SK-N-SH treated with all-trans-retinoic acid at 6 μM for 48 hours (cell line): ENCODE data around the gene PCDH15.

Experiments
- ATAC-seq: fragments of 200-7000 bp; cut with Tn5 transposase; 3 replicates; pipeline ENCODE4 v1.9.1; 2020; ENCODE audit warnings: mild to moderate bottlenecking, moderate library complexity
- ARNTL ChIP-seq: fragments of 450-650 bp; formaldehyde crosslinking; IDR thresholded peaks from 2 replicates; pipeline ENCODE4 v1.5.0; 2020; ENCODE audit warnings: low read depth, mild to moderate bottlenecking, moderate library complexity, borderline replicate concordance
- CSDC2 ChIP-seq: fragments of 250-450 bp; sonication (Bioruptor Pico); IDR thresholded peaks from 2 replicates; pipeline ENCODE4 v1.5.0; 2020; ENCODE audit warnings: mild to moderate bottlenecking, moderate library complexity
- ESRRG ChIP-seq: fragments of 250-450 bp; sonication (Bioruptor Pico); IDR thresholded peaks from 2 replicates; pipeline ENCODE4 v1.6.1; 2021; ENCODE audit warnings: mild to moderate bottlenecking
- GLIS3 ChIP-seq: fragments of 250-450 bp; sonication (Bioruptor Pico); IDR thresholded peaks from 2 replicates; pipeline ENCODE4 v1.5.0; 2020; ENCODE audit warnings: mild to moderate bottlenecking, moderate library complexity
- OSR1 ChIP-seq: fragments of 250-450 bp; sonication (Bioruptor Pico); IDR thresholded peaks from 2 replicates; pipeline ENCODE4 v1.8.0; 2022; ENCODE audit warnings: moderate library complexity, mild to moderate bottlenecking, inconsistent platforms
- PPARA ChIP-seq: fragments of 250-450 bp; sonication (Bioruptor Pico); IDR thresholded peaks from 2 replicates; pipeline ENCODE4 v1.5.0; 2020; ENCODE audit warnings: mild to moderate bottlenecking, borderline replicate concordance
- RARB ChIP-seq: fragments of 250-450 bp; sonication (Bioruptor Pico); IDR thresholded peaks from 2 replicates; pipeline ENCODE4 v1.8.0; 2021; ENCODE audit warnings: mild to moderate bottlenecking, moderate library complexity
- SNAI2 ChIP-seq: fragments of 250-450 bp; sonication (Bioruptor Pico); IDR thresholded peaks from 2 replicates; pipeline ENCODE4 v1.5.0; 2020; ENCODE audit warnings: mild to moderate bottlenecking, moderate library complexity
- TCF4 ChIP-seq: fragments of 250-450 bp; sonication (Bioruptor Pico); IDR thresholded peaks from 2 replicates; pipeline ENCODE4 v1.8.0; 2021; ENCODE audit warnings: mild to moderate bottlenecking, moderate library complexity, borderline replicate concordance
- TOX ChIP-seq: fragments of 250-450 bp; sonication (Bioruptor Pico); IDR thresholded peaks from 2 replicates; pipeline ENCODE4 v1.8.0; 2021; ENCODE audit warnings: mild to moderate bottlenecking, moderate library complexity, borderline replicate concordance
- ZC3H10 ChIP-seq: fragments of 250-450 bp; sonication (Bioruptor Pico); IDR thresholded peaks from 2 replicates; pipeline ENCODE4 v1.5.1; 2021; ENCODE audit warnings: mild to moderate bottlenecking, moderate library complexity
- ZFP3 ChIP-seq: fragments of 250-450 bp; sonication (Bioruptor Pico); IDR thresholded peaks from 2 replicates; pipeline ENCODE4 v1.5.0; 2020; ENCODE audit warnings: mild to moderate bottlenecking, moderate library complexity
- ZFP30 ChIP-seq: fragments of 450-650 bp; formaldehyde crosslinking; IDR thresholded peaks from 2 replicates; pipeline ENCODE4 v1.5.0; 2022; ENCODE audit warnings: mild to moderate bottlenecking, moderate library complexity
- ZNF565 ChIP-seq: fragments of 450-650 bp; formaldehyde crosslinking; conservative IDR thresholded peaks from 2 replicates; pipeline ENCODE4 v1.5.0; 2020; ENCODE audit warnings: low read depth, mild to moderate bottlenecking, moderate library complexity
- ZNF70 ChIP-seq: fragments of 450-650 bp; formaldehyde crosslinking; IDR thresholded peaks from 2 replicates; pipeline ENCODE4 v1.5.0; 2020; ENCODE audit warnings: mild to moderate bottlenecking, moderate library complexity
- ZNF8 ChIP-seq: fragments of 450-650 bp; formaldehyde crosslinking; IDR thresholded peaks from 2 replicates; pipeline ENCODE4 v1.5.0; 2020; ENCODE audit warnings: mild to moderate bottlenecking, moderate library complexity
- TF ChIP-seq, protein P1 (sequence below): fragments of 250-450 bp; sonication (Bioruptor Pico); IDR thresholded peaks from 2 replicates; pipeline ENCODE4 v1.5.1; 2020; ENCODE audit warnings: low read depth, mild to moderate bottlenecking, moderate library complexity
- TF ChIP-seq, protein P2 (sequence below): fragments of 250-450 bp; sonication (Bioruptor Pico); IDR thresholded peaks from 2 replicates; pipeline ENCODE4 v1.8.0; 2021; ENCODE audit warnings: low read depth, mild to moderate bottlenecking, moderate library complexity, borderline replicate concordance
- TF ChIP-seq, protein P3 (sequence below): fragments of 250-450 bp; sonication (Bioruptor Pico); IDR thresholded peaks from 2 replicates; pipeline ENCODE4 v1.5.1; 2021; ENCODE audit warnings: mild to moderate bottlenecking, moderate library complexity
- TF ChIP-seq, protein P4 (sequence below): fragments of 250-450 bp; sonication (Bioruptor Pico); IDR thresholded peaks from 2 replicates; pipeline ENCODE4 v1.8.0; 2020; ENCODE audit warnings: mild to moderate bottlenecking, moderate library complexity, borderline replicate concordance

The PCDH15 gene

DNA sequence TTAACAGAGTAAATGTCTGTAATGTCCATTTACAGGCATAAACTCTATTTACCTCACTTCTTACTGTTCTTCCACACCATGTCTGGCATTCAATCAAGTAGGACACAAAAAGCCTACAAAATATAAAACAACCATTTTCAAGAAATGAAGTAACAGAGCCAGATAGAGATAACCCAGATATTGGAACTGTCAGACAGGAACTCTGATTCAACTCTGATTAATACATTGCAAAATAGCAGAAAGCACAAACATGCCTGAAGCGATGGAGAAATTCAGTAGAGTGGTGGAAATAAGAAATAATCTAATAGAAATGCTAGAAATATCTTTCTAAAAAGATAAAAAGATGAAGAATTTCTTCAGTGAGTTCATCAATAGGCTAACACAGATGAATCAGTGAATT, 964.4 kb downstream of the PCDH15 start (continued):
- TF ChIP-seq OSR1 (CRISPR knock-in tag) (no peak), RARB (CRISPR knock-in tag) (no peak), SNAI2 (CRISPR knock-in tag) (0 out of 2 replicates have a peak, but pooled peaks have one; percentile 49)

DNA sequence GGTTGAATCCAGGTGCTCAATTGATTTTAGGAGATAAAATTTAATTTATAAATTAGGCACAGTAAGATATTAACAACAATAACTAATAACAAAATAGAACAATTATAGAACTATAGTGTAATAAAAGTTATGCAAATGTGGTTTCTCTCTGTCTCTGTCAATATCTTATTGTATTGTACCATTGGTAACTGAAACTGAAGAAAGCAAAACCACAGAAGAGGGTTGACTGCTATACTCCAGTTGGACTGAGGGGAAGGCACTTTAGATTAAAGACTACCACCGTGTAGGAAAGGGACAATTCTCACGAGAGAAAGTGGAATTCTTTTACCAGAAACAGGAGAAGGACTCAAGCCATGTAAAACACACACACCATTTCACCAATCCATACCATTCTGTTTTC, 967.1 kb downstream of the PCDH15 start:
- no peak for ATAC-seq

DNA sequence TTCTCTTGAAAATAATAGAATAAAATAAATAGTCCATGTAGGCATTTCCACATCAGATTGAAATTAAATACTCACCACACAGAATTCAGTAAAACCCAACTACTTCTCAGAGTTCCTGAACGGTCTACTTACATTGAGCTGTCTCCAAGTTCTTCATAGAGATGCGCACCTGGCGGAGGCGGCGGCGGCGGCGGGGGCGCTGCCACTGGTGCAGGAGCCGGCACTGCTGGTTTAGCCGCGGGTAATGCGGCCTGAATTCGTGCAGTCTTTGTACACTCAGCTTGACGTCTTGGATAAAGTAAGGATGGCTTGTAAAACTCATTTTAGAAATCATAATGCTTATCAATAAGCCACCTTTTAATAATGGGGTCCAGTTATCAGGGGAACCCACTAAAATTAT, 973.8 kb downstream of the PCDH15 start:
- TF ChIP-seq ARNTL: no peak
- no peak for TF ChIP-seq ZFP3 (CRISPR knock-in tag)
- TF ChIP-seq, protein P1, sequence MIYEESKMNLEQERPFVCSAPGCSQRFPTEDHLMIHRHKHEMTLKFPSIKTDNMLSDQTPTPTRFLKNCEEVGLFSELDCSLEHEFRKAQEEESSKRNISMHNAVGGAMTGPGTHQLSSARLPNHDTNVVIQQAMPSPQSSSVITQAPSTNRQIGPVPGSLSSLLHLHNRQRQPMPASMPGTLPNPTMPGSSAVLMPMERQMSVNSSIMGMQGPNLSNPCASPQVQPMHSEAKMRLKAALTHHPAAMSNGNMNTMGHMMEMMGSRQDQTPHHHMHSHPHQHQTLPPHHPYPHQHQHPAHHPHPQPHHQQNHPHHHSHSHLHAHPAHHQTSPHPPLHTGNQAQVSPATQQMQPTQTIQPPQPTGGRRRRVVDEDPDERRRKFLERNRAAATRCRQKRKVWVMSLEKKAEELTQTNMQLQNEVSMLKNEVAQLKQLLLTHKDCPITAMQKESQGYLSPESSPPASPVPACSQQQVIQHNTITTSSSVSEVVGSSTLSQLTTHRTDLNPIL (CRISPR knock-in tag): no peak
- no peak for TF ChIP-seq ZC3H10
- no peak for TF ChIP-seq TOX
- no peak for ATAC-seq

More for the DNA sequence above, 967.1 kb downstream of the PCDH15 start:
- no peak for TF ChIP-seq ZNF8 (CRISPR knock-in tag)
- no peak for TF ChIP-seq TCF4 (CRISPR knock-in tag)
- TF ChIP-seq OSR1 (CRISPR knock-in tag): no peak
- TF ChIP-seq ESRRG (CRISPR knock-in tag): no peak
- TF ChIP-seq GLIS3 (CRISPR knock-in tag): no peak
- no peak for TF ChIP-seq ZNF70 (CRISPR knock-in tag)
- TF ChIP-seq, protein P2, sequence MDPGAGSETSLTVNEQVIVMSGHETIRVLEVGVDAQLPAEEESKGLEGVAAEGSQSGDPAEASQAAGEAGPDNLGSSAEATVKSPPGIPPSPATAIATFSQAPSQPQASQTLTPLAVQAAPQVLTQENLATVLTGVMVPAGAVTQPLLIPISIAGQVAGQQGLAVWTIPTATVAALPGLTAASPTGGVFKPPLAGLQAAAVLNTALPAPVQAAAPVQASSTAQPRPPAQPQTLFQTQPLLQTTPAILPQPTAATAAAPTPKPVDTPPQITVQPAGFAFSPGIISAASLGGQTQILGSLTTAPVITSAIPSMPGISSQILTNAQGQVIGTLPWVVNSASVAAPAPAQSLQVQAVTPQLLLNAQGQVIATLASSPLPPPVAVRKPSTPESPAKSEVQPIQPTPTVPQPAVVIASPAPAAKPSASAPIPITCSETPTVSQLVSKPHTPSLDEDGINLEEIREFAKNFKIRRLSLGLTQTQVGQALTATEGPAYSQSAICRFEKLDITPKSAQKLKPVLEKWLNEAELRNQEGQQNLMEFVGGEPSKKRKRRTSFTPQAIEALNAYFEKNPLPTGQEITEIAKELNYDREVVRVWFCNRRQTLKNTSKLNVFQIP (CRISPR knock-in tag): no peak

DNA sequence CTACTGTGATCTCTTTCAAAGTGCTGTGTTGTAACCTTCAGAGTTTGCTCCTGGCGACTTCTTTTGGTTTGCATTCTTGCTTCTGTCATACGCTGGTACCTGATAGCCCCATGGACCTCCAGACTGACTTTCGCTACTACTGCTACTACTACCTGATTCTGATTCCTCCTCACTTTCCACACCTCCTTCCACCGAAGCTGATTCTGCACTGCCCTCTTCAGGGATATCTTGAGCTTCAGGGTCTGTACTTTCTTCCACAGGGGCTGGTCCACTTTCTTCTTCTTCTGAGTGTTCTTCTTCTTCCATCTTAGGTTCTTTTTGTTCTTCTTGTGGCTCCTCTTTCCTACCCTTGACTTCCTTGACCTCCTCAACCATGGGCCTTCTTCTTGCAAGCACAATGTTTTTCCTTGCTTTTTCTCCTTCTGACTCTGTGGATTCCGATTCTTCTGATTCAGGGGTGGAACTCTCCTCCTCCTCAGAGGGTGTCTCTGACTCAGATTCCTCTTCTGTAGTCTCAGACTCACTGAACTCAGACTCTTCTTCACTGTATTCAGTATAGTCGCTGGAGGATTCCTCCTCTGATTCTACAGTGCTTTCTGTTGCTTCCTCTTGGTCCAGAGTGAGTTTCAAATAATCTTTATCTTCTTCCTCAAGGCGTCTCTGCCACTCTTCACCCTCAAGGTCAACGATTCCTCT, 992.2 kb downstream of the PCDH15 start:
- no peak for ATAC-seq
- TF ChIP-seq CSDC2 (no peak), ZC3H10 (no peak), SNAI2 (CRISPR knock-in tag) (no peak), ZNF8 (CRISPR knock-in tag) (no peak), PPARA (CRISPR knock-in tag) (no peak), ZFP30 (no peak), TOX (no peak), ZNF70 (CRISPR knock-in tag) (no peak)
- TF ChIP-seq, protein P3, sequence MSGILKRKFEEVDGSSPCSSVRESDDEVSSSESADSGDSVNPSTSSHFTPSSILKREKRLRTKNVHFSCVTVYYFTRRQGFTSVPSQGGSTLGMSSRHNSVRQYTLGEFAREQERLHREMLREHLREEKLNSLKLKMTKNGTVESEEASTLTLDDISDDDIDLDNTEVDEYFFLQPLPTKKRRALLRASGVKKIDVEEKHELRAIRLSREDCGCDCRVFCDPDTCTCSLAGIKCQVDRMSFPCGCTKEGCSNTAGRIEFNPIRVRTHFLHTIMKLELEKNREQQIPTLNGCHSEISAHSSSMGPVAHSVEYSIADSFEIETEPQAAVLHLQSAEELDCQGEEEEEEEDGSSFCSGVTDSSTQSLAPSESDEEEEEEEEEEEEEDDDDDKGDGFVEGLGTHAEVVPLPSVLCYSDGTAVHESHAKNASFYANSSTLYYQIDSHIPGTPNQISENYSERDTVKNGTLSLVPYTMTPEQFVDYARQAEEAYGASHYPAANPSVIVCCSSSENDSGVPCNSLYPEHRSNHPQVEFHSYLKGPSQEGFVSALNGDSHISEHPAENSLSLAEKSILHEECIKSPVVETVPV (CRISPR knock-in tag): no peak

DNA sequence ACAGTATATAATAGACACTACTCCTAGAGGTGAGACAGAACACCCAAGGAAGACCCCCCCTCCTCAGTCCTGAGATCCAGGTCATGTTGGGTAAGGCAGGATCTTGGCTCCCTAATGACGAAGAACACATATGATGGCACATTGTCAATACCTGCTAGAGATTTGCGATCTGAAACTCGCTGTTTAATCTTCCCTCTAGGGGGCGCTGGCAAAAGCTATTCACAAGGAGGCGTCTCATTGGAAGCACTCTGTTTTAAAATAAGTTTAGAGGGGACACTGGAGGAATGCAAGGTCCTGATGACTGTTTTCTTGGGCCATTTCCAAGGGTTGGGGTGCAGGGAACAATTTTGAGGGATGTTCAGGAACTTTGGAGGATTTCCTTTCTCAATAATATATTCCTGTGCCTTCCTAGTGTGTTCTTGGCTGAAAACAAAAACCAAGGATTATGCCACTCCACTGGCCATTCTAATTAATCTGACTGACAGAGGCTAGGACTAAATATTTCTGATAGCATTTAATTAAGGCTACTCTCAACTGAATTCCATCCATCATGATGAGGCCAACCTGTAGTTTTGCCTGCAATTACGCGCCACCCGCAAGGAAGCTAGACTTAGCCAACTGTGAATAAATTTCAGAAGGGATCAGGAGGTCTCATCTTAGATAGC, 1014.7 kb downstream of the PCDH15 start:
- TF ChIP-seq RARB (CRISPR knock-in tag): no peak
- TF ChIP-seq, protein P2 (CRISPR knock-in tag): no peak
- TF ChIP-seq, protein P4, sequence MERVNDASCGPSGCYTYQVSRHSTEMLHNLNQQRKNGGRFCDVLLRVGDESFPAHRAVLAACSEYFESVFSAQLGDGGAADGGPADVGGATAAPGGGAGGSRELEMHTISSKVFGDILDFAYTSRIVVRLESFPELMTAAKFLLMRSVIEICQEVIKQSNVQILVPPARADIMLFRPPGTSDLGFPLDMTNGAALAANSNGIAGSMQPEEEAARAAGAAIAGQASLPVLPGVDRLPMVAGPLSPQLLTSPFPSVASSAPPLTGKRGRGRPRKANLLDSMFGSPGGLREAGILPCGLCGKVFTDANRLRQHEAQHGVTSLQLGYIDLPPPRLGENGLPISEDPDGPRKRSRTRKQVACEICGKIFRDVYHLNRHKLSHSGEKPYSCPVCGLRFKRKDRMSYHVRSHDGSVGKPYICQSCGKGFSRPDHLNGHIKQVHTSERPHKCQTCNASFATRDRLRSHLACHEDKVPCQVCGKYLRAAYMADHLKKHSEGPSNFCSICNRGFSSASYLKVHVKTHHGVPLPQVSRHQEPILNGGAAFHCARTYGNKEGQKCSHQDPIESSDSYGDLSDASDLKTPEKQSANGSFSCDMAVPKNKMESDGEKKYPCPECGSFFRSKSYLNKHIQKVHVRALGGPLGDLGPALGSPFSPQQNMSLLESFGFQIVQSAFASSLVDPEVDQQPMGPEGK (CRISPR knock-in tag): no peak
- TF ChIP-seq ARNTL: no peak
- TF ChIP-seq ZFP3 (CRISPR knock-in tag): no peak
- no peak for TF ChIP-seq SNAI2 (CRISPR knock-in tag)
- TF ChIP-seq OSR1 (CRISPR knock-in tag): no peak
- no peak for TF ChIP-seq TOX
- TF ChIP-seq TCF4 (CRISPR knock-in tag): no peak
- no peak for TF ChIP-seq ZC3H10
- TF ChIP-seq, protein P3 (CRISPR knock-in tag): no peak
- TF ChIP-seq ZNF565 (CRISPR knock-in tag): no peak
- ATAC-seq: no peak
